Esophagus squamous epithelium (tissue), 4 donors: ENCODE data around the gene OR7A10.

Source experiments
- CTCF ChIP-seq, 6 experiments: fragments of 450-650 bp in 4 of 6; fragments of 200-600 bp in 2 of 6; sonication (generic) in 2 of 6; IDR thresholded peaks; one replicate each; pipeline ENCODE4 v1.5.1; 2016 to 2019; ENCODE audit warnings: antibody characterized with exemption in 6 of 6, mild to moderate bottlenecking in 4 of 6, moderate library complexity in 4 of 6
- POLR2A ChIP-seq, 4 donors: fragments of 450-650 bp; IDR thresholded peaks; one replicate each; pipeline ENCODE4 v1.6.1; 2017; ENCODE audit warnings: antibody characterized with exemption in 4 of 4, mild to moderate bottlenecking in 4 of 4, moderate library complexity in 3 of 4

GRCh38 chr19:14821937-14822336, 26.8 kb downstream of the OR7A10 start:
- no peak for TF ChIP-seq POLR2A (IDR thresholded peaks at IDR 0.05)
- no peak for TF ChIP-seq CTCF (IDR thresholded peaks at IDR 0.05)
